KBM-7 (cell line): ENCODE data around the gene UNC5CL.
"Not testable (repeated sequence)": the region's sequence is repeated elsewhere in the genome, so short reads cannot be mapped to it uniquely, and the experiment has no call there.

Source experiments
- DNase-seq: peaks from one replicate; pipeline ENCODE4 v3.0.0-alpha.2; 2015
- in situ Hi-C: fragments of 300-500 bp; cut with MboI; formaldehyde crosslinking; loops from 2 replicates; pipeline ENCODE4 v1.14.3; 2020; ENCODE audit warnings: low sequenced_read_pairs, low pct_unique_long_range_greater_than_20kb, mixed read lengths

Gene UNC5CL

GRCh38 chr6:41015860-41016259 is 23.2 kb downstream of the UNC5CL start:
- DNase-seq, in situ Hi-C loops: not testable (repeated sequence)

- DNase-seq: no peak
- in situ Hi-C loops: no loop called here
Measured at GRCh38 chr6:41014780-41015179, 24.2 kb downstream of the UNC5CL start.

GRCh38 chr6:41013466-41014153 is 25.4 kb downstream of the UNC5CL start:
- in situ Hi-C loops: no loop called here

GRCh38 chr6:41011673-41012072 is 27.3 kb downstream of the UNC5CL start:
- DNase-seq: no peak
- in situ Hi-C loops: no loop called here

More at GRCh38 chr6:41013466-41014153, 25.4 kb downstream of the UNC5CL start:
- no peak for DNase-seq

- DNase-seq: no peak
- in situ Hi-C loops: no loop called here
Measured at GRCh38 chr6:41009669-41010068, 29.4 kb downstream of the UNC5CL start.

GRCh38 chr6:41008011-41008410 is 31.0 kb downstream of the UNC5CL start:
- in situ Hi-C loops: no loop called here
- no peak for DNase-seq

GRCh38 chr6:41006980-41007379 is 32.0 kb downstream of the UNC5CL start:
- DNase-seq, in situ Hi-C loops: not testable (repeated sequence)

GRCh38 chr6:41006217-41006616 is 32.8 kb downstream of the UNC5CL start:
- peak; percentile 84 for DNase-seq
- in situ Hi-C loops: not testable (repeated sequence)

GRCh38 chr6:41002168-41002567 is 36.9 kb downstream of the UNC5CL start:
- in situ Hi-C loops: no loop called here
- no peak for DNase-seq

- in situ Hi-C loops: no loop called here
Measured at GRCh38 chr6:41000248-41000647, 38.8 kb downstream of the UNC5CL start.

GRCh38 chr6:40999569-40999968 is 39.5 kb downstream of the UNC5CL start:
- DNase-seq: peak; percentile 73
- in situ Hi-C loops: no loop called here

More at GRCh38 chr6:41000248-41000647, 38.8 kb downstream of the UNC5CL start:
- DNase-seq: no peak

- no peak for DNase-seq
- in situ Hi-C loops: no loop called here
Measured at GRCh38 chr6:40998661-40999060, 40.4 kb downstream of the UNC5CL start.

- DNase-seq: no peak
- in situ Hi-C loops: no loop called here
Measured at GRCh38 chr6:40997234-40997957, 41.6 kb downstream of the UNC5CL start.

- no peak for DNase-seq
- in situ Hi-C loops: no loop called here
Measured at GRCh38 chr6:40996591-40997233, 42.3 kb downstream of the UNC5CL start.

GRCh38 chr6:40992746-40993145 is 46.3 kb downstream of the UNC5CL start:
- in situ Hi-C loops: no loop called here
- no peak for DNase-seq

GRCh38 chr6:40990301-40990700 is 48.7 kb downstream of the UNC5CL start:
- in situ Hi-C loops: no loop called here

GRCh38 chr6:40989204-40990169 is 49.5 kb downstream of the UNC5CL start:
- in situ Hi-C loops: no loop called here
- no peak for DNase-seq

More at GRCh38 chr6:40990301-40990700, 48.7 kb downstream of the UNC5CL start:
- no peak for DNase-seq

GRCh38 chr6:40988634-40989033 is 50.4 kb downstream of the UNC5CL start:
- in situ Hi-C loops: no loop called here
- DNase-seq: no peak
